IMR-90 (cell line): Measurements from ENCODE around the gene RGS17. TPM values are rescaled to one million over a fixed set of nuclear protein-coding genes. Genes with fewer than 3 reads are reported as not detected.

Source experiments
- ATAC-seq: fragments of 200-7000 bp; cut with Tn5 transposase; 2 replicates; pipeline ENCODE4 v1.9.1; 2020; ENCODE audit warnings: low read depth, mild to moderate bottlenecking, moderate library complexity
- BruUV-seq: library from RNA; stranded (reverse); fragments of 400-500 nt; replicated peaks from 2 replicates; lab custom pipeline; 2021; lab: Mats Ljungman, UMichigan
- CTCF ChIA-PET: fragments of 300-600 bp; formaldehyde crosslinking; extraction: SDS; loops from one replicate; lab custom pipeline; 2021; ENCODE audit warnings: antibody characterized with exemption; lab: Yijun Ruan, JAX
- POLR2A ChIA-PET: fragments of 300-600 bp; sonication (Branson Sonifier 250); formaldehyde crosslinking; loops from one replicate; lab custom pipeline; 2022; ENCODE audit warnings: antibody characterized with exemption; ENCODE audit not compliant: unreplicated experiment; lab: Charles Lee
- DNase-seq: peaks from one replicate; pipeline ENCODE4 v3.0.0; 2013
- H2AFZ ChIP-seq: replicated peaks from 2 replicates; pipeline ENCODE3; 2013; ENCODE audit warnings: low read length, mild to moderate bottlenecking; ENCODE audit not compliant: poor library complexity
- H2AK5ac ChIP-seq: 2 replicates; pipeline ENCODE4 v1.6.1; 2013; ENCODE audit warnings: low read depth, low read length, inconsistent platforms
- H2AK9ac ChIP-seq: replicated peaks from 2 replicates; pipeline ENCODE3; 2013; ENCODE audit warnings: mild to moderate bottlenecking, low read depth, low read length, moderate library complexity; ENCODE audit not compliant: poor library complexity
- H2BK120ac ChIP-seq: 2 replicates; pipeline ENCODE4 v1.6.1; 2013; ENCODE audit warnings: low read depth, low read length, inconsistent platforms
- H2BK15ac ChIP-seq: 3 replicates; pipeline ENCODE4 v1.6.1; 2013; ENCODE audit warnings: low read depth, low read length, inconsistent platforms
- H2BK20ac ChIP-seq: 2 replicates; pipeline ENCODE4 v1.6.1; 2013; ENCODE audit warnings: low read depth, mild to moderate bottlenecking, inconsistent platforms, low read length, moderate library complexity
- H2BK5ac ChIP-seq: 2 replicates; pipeline ENCODE4 v1.6.1; 2013; ENCODE audit warnings: mild to moderate bottlenecking, low read depth, low read length, inconsistent platforms; ENCODE audit not compliant: poor library complexity, severe bottlenecking
- H3K14ac ChIP-seq: replicated peaks from 2 replicates; pipeline ENCODE4 v1.6.1; 2013; ENCODE audit warnings: low read depth, low read length, inconsistent platforms
- H3K18ac ChIP-seq: 2 replicates; pipeline ENCODE4 v1.6.1; 2013; ENCODE audit warnings: low read depth, low read length, control low read depth
- H3K23ac ChIP-seq: 2 replicates; pipeline ENCODE4 v1.6.1; 2013; ENCODE audit warnings: low read depth, low read length, inconsistent platforms
- H3K27ac ChIP-seq: 2 replicates; pipeline ENCODE4 v1.5.1; 2013; ENCODE audit warnings: mild to moderate bottlenecking, control low read depth, low read length; ENCODE audit not compliant: insufficient read depth
- H3K27me3 ChIP-seq: 2 replicates; pipeline ENCODE4 v1.6.1; 2013; ENCODE audit warnings: low read length; ENCODE audit not compliant: control insufficient read depth, insufficient read depth
- H3K36me3 ChIP-seq: 2 replicates; pipeline ENCODE4 v1.6.1; 2013; ENCODE audit warnings: low read length, mixed read lengths; ENCODE audit not compliant: control insufficient read depth, insufficient read depth
- H3K4ac ChIP-seq: 2 replicates; pipeline ENCODE4 v1.6.1; 2013; ENCODE audit warnings: low read depth, low read length, inconsistent platforms
- H3K4me1 ChIP-seq: 2 replicates; pipeline ENCODE4 v1.6.1; 2013; ENCODE audit warnings: low read length, mixed read lengths; ENCODE audit not compliant: control insufficient read depth, insufficient read depth
- H3K4me2 ChIP-seq: 2 replicates; pipeline ENCODE4 v1.6.1; 2013; ENCODE audit warnings: low read depth, mild to moderate bottlenecking, control low read depth, low read length, moderate library complexity
- H3K4me3 ChIP-seq: 2 replicates; pipeline ENCODE4 v1.5.1; 2013; ENCODE audit warnings: low read depth, mild to moderate bottlenecking, control low read depth, low read length, moderate library complexity; ENCODE audit not compliant: insufficient read depth
- H3K56ac ChIP-seq: 2 replicates; pipeline ENCODE4 v1.6.1; 2013; ENCODE audit warnings: low read length, inconsistent platforms; ENCODE audit not compliant: insufficient read depth; ENCODE audit errors: extremely low read depth
- H3K79me1 ChIP-seq, 2 experiments: 2 replicates each; pipeline ENCODE4 v1.6.1; 2013; ENCODE audit warnings: low read length in 2 of 2, inconsistent platforms in 1 of 2, low read depth in 1 of 2
- H3K9ac ChIP-seq: 2 replicates; pipeline ENCODE4 v1.6.1; 2013; ENCODE audit warnings: low read depth, low read length, control low read depth
- H3K9me1 ChIP-seq: 2 replicates; pipeline ENCODE4 v1.6.1; 2013; ENCODE audit warnings: low read length, inconsistent platforms; ENCODE audit not compliant: insufficient read depth
- H3K9me3 ChIP-seq: 2 replicates; pipeline ENCODE4 v1.6.1; 2013; ENCODE audit warnings: low read length; ENCODE audit not compliant: control insufficient read depth, insufficient read depth
- H4K20me1 ChIP-seq: 2 replicates; pipeline ENCODE4 v1.6.1; 2013; ENCODE audit warnings: low read length, inconsistent platforms; ENCODE audit not compliant: insufficient read depth
- H4K5ac ChIP-seq: 2 replicates; pipeline ENCODE4 v1.6.1; 2013; ENCODE audit warnings: mild to moderate bottlenecking, low read depth, low read length, control low read depth
- H4K8ac ChIP-seq, 2 experiments: 2 replicates each; pipeline ENCODE4 v1.6.1; 2013; ENCODE audit warnings: low read depth in 2 of 2, low read length in 2 of 2, control low read depth in 1 of 2, inconsistent platforms in 1 of 2
- H4K91ac ChIP-seq: 2 replicates; pipeline ENCODE4 v1.6.1; 2013; ENCODE audit warnings: low read depth, low read length, inconsistent platforms; ENCODE audit not compliant: insufficient read depth
- CEBPB ChIP-seq: IDR thresholded peaks from 2 replicates; pipeline ENCODE4 v1.6.1; 2012; ENCODE audit warnings: low read depth, low read length, improper control_type of control experiment
- RFX5 ChIP-seq: IDR thresholded peaks from 2 replicates; pipeline ENCODE4 v1.8.0; 2012; ENCODE audit warnings: low read depth, mild to moderate bottlenecking, low read length, moderate library complexity
- WGBS, 2 experiments: methylation state at CpG; one replicate each; pipeline versions ENCODE4 v1.1.5 to v1.1.7; 2013; ENCODE audit warnings: missing lambda C conversion rate in 2 of 2; ENCODE audit not compliant: insufficient read length in 1 of 2; ENCODE audit errors: extremely low coverage in 2 of 2; 5-methylcytosine and 5-hydroxymethylcytosine counted together
- dilution Hi-C: fragments of 300-500 bp; cut with HindIII; formaldehyde crosslinking; loops from one replicate; pipeline ENCODE4 v1.14.3; 2018; ENCODE audit warnings: low sequenced_read_pairs; ENCODE audit not compliant: unreplicated experiment
- in situ Hi-C: fragments of 300-500 bp; cut with MboI; formaldehyde crosslinking; loops from 3 replicates; pipeline ENCODE4 v1.14.3; 2019; ENCODE audit warnings: low sequenced_read_pairs, inconsistent platforms, mixed read lengths
- intact Hi-C: fragments of 100-400 bp; cut with micrococcal nuclease; formaldehyde crosslinking; loops from 2 replicates; pipeline ENCODE4 v1.10.0; 2022
- polyA plus RNA-seq, 3 experiments: library from polyadenylated mRNA; depleted of rRNA; stranded (reverse); fragments of >200 nt; gene quantifications; 2 replicates each; pipeline ENCODE4 v1.2.3, GENCODE V29; 2012; ENCODE audit warnings: low replicate concordance in 1 of 3
- total RNA-seq: library from RNA; depleted of rRNA; stranded (reverse); fragments of >200 nt; gene quantifications from 2 replicates; pipeline ENCODE4 v1.2.3, GENCODE V29; 2012

The RGS17 gene
- total and polyA plus RNA-seq, 2 of the 4 experiments (the other 2 are of a cell fraction) = 0.75 to 1.4 TPM

DNA sequence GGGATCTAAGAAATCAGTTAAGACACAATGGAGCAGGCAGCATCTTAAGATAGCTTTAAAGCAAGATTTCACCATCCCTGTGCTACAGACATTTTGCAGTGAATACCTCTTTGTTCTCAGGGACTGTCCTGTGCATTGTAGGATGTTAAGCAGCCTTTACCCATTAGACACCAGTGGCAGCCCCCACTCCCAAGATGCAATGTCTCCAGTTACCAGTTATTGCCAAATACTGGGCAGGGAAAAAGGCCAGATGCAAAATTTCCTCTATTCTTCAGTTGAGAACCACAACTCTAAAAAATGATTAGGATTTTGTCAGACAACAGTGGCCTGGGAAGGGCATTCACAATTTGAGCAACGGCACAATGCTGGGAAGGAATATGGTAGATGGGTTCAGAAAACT is 154.3 kb downstream of the RGS17 start:
- H4K91ac ChIP-seq = no peak overlapping the region
- intact Hi-C loops (no loop called here), dilution Hi-C loops (no loop called here), in situ Hi-C loops (no loop called here)
- H3K18ac ChIP-seq = peak overlapping the region; percentile 74; the same call in 1 of the 2 replicates
- H3K9me1 ChIP-seq = peaks cover 5% of the 10 kb centered on the region; the same call in 1 of the 2 replicates
- no peak overlapping the region for H2AFZ ChIP-seq
- no peaks in the 10 kb centered on the region for H3K9me3 ChIP-seq
- H2BK15ac ChIP-seq = no peak overlapping the region
- no peak overlapping the region for H2BK120ac ChIP-seq
- peak overlapping the region; percentile 90; the same call in 1 of the 2 replicates for H4K5ac ChIP-seq
- no peak overlapping the region for H3K4me3 ChIP-seq
- TF ChIP-seq CEBPB = 0 out of 2 replicates have a peak, but pooled peaks have one; percentile 17
- TF ChIP-seq RFX5 = no peak
- H3K79me1 ChIP-seq = peaks cover 0 to 7% of the 10 kb centered on the region in 2 experiments; a peak in 2 of 4 replicates
- no peak for DNase-seq
- H2AK5ac ChIP-seq = no peak overlapping the region
- no peak overlapping the region for H3K9ac ChIP-seq
- H3K4me2 ChIP-seq = peak overlapping the region; percentile 72
- H3K4ac ChIP-seq = peak overlapping the region; percentile 52; the same call in 1 of the 2 replicates
- peak overlapping the region; percentile 15; the same call in 1 of the 2 replicates for H3K27ac ChIP-seq
- ATAC-seq = peak; percentile 12; the same call in 1 of the 2 replicates
- no peaks in the 10 kb centered on the region for H3K27me3 ChIP-seq
- H2BK5ac ChIP-seq = peak overlapping the region; percentile 17
- no TSS peak for BruUV-seq
- H3K23ac ChIP-seq = peak overlapping the region; percentile 78; the same call in 1 of the 2 replicates
- H4K20me1 ChIP-seq = peaks cover 19% of the 10 kb centered on the region
- ChIA-PET POLR2A (no interaction called here), CTCF (interaction anchor here (0.6 to 1.2 kb wide), 2 partner anchors 24 to 29 kb away, joined by 3 to 4 read pairs; no protein-coding TSS in a partner anchor)
- H3K4me1 ChIP-seq = peaks cover 5% of the 10 kb centered on the region
- no peak overlapping the region for H3K56ac ChIP-seq
- H2AK9ac ChIP-seq = no peak overlapping the region
- no CpG with 5 or more reads among the region's 1 CpG for WGBS, 2 experiments
- peak overlapping the region in 1 of 2 experiments; percentile 63; a peak in 1 of 4 replicates for H4K8ac ChIP-seq
- peak overlapping the region; percentile 31; the same call in 1 of the 2 replicates for H2BK20ac ChIP-seq
- peak overlapping the region; percentile 72 for H3K14ac ChIP-seq
- H3K36me3 ChIP-seq = peaks cover 5% of the 10 kb centered on the region; the same call in 1 of the 2 replicates
